Measurements from ENCODE around the gene TNPO2.
"Not testable (repeated sequence)": the region's sequence is repeated elsewhere in the genome, so short reads cannot be mapped to it uniquely, and the experiment has no call there.

Gene TNPO2

GRCh38 chr19:12736995-12737834, 13.5 kb upstream of the TNPO2 start, which contains the start of gene GET3:
TSS of gene GET3 (plus strand) at chr19:12737497. CDS start at chr19:12737506, 9 bp downstream.
- peak; percentile 74 to 76 for DNase-seq

- peak; percentile 33 to 56 for DNase-seq
Observed at GRCh38 chr19:12733369-12734214, 9.9 kb upstream of the TNPO2 start.

GRCh38 chr19:12731337-12731736, 7.6 kb upstream of the TNPO2 start:
- DNase-seq: no peak

GRCh38 chr19:12730064-12730463, 6.3 kb upstream of the TNPO2 start:
- no peak for DNase-seq

- DNase-seq: no peak
Observed at GRCh38 chr19:12727745-12728433, 4.2 kb upstream of the TNPO2 start.

GRCh38 chr19:12726988-12727316, 3.2 kb upstream of the TNPO2 start:
- DNase-seq: no peak

- not testable (repeated sequence) for DNase-seq
Observed at GRCh38 chr19:12725612-12726011, 1.9 kb upstream of the TNPO2 start.

GRCh38 chr19:12723381-12723640, 421 bp downstream of the TNPO2 start:
- no peak for DNase-seq

GRCh38 chr19:12722566-12723380, 959 bp downstream of the TNPO2 start:
- peak; percentile 93 to 94 for DNase-seq

GRCh38 chr19:12721656-12722565, 1.8 kb downstream of the TNPO2 start:
- DNase-seq: peak; percentile 57 to 58

- DNase-seq: peak in 1 of 2 donors; percentile 18
Observed at GRCh38 chr19:12720851-12721655, 2.7 kb downstream of the TNPO2 start.

GRCh38 chr19:12720296-12720695, 3.4 kb downstream of the TNPO2 start:
- no peak for DNase-seq

- no peak for DNase-seq
Observed at GRCh38 chr19:12715929-12716328, 7.8 kb downstream of the TNPO2 start.

GRCh38 chr19:12715102-12715501, 8.6 kb downstream of the TNPO2 start:
- DNase-seq: no peak

GRCh38 chr19:12713304-12713703, 10.4 kb downstream of the TNPO2 start:
- DNase-seq: not testable (repeated sequence)

GRCh38 chr19:12712077-12712476, 11.7 kb downstream of the TNPO2 start:
- DNase-seq: not testable (repeated sequence)

GRCh38 chr19:12711187-12711586, 12.5 kb downstream of the TNPO2 start:
- no peak for DNase-seq

GRCh38 chr19:12708641-12709040, 15.1 kb downstream of the TNPO2 start:
- DNase-seq: no peak

GRCh38 chr19:12706332-12706718, 17.4 kb downstream of the TNPO2 start:
- no peak for DNase-seq

GRCh38 chr19:12705654-12706331, 17.9 kb downstream of the TNPO2 start:
- no peak for DNase-seq
